A549 (cell line): ENCODE measurements around the gene B3GLCT. TPM values are rescaled to one million over a fixed set of nuclear protein-coding genes. Genes with fewer than 3 reads are reported as not detected.

ENCODE experiments used
- ATAC-seq, 2 experiments: fragments of 200-7000 bp in 1 of 2; fragments of >200 bp in 1 of 2; cut with Nextera tagmentation in 1 of 2; cut with Tn5 transposase in 1 of 2; 3 replicates each; pipeline versions ENCODE4 v1.8.0 to v1.9.1; 2018 to 2020; ENCODE audit warnings: mild to moderate bottlenecking in 1 of 2, moderate library complexity in 1 of 2
- CTCF ChIA-PET: fragments of 300-600 bp; sonication (Branson Sonifier 250); formaldehyde crosslinking; extraction: SDS; loops from one replicate; lab custom pipeline; 2021; ENCODE audit warnings: antibody characterized with exemption, inconsistent platforms; lab: Yijun Ruan, JAX
- POLR2A ChIA-PET: fragments of 350-600 bp; formaldehyde crosslinking; extraction: SDS; loops from one replicate; lab custom pipeline; 2021; ENCODE audit warnings: antibody characterized with exemption, inconsistent platforms; lab: Yijun Ruan, JAX
- DNase-seq, 2 experiments: peaks; one replicate each; pipeline versions ENCODE4 v3.0.0 to v3.0.0-alpha.2; 2011 to 2016; ENCODE audit warnings: low read depth in 1 of 2, low spot score in 1 of 2
- FAIRE-seq: peaks from 2 replicates; lab custom pipeline; 2011; peaks lifted over from hg19 to GRCh38; lab: Jason Lieb, UNC
- H3K27ac ChIP-seq, 2 experiments: fragments of >200 bp; sonication (Bioruptor Twin); formaldehyde crosslinking; 3 replicates each; pipeline ENCODE4 v1.5.1; 2016 to 2017
- H3K4me1 ChIP-seq: fragments of >200 bp; sonication (Bioruptor Twin); formaldehyde crosslinking; 3 replicates; pipeline ENCODE4 v1.6.1; 2016
- H3K4me2 ChIP-seq: fragments of >200 bp; sonication (Bioruptor Twin); formaldehyde crosslinking; 3 replicates; pipeline ENCODE4 v1.6.1; 2016
- H3K4me3 ChIP-seq: fragments of >200 bp; sonication (Bioruptor Twin); formaldehyde crosslinking; 3 replicates; pipeline ENCODE4 v1.5.1; 2016
- H3K9me3 ChIP-seq: fragments of >200 bp; sonication (Bioruptor Twin); formaldehyde crosslinking; 3 replicates; pipeline ENCODE4 v1.6.1; 2016
- BHLHE40 ChIP-seq: IDR thresholded peaks from 2 replicates; pipeline ENCODE4 v1.6.1; 2012; ENCODE audit warnings: low read depth, low read length, inconsistent platforms
- CBX2 ChIP-seq: fragments of 200-600 bp; sonication (generic); IDR thresholded peaks from 2 replicates; pipeline ENCODE4 v1.6.1; 2016; ENCODE audit warnings: low read depth, mild to moderate bottlenecking, borderline replicate concordance
- CBX8 ChIP-seq: fragments of 200-600 bp; sonication (generic); IDR thresholded peaks from 2 replicates; pipeline ENCODE4 v1.6.1; 2016
- CEBPB ChIP-seq, 2 experiments: fragments of >200 bp in 1 of 2; sonication (Bioruptor Twin) in 1 of 2; formaldehyde crosslinking in 1 of 2; IDR thresholded peaks; 2 replicates each; pipeline ENCODE4 v1.6.1; 2012 to 2016
- EHMT2 ChIP-seq: fragments of 200-600 bp; sonication (generic); IDR thresholded peaks from 2 replicates; pipeline ENCODE4 v1.6.1; 2016; ENCODE audit warnings: antibody characterized with exemption, low read depth, mild to moderate bottlenecking, moderate library complexity
- ESRRA ChIP-seq: fragments of 150-350 bp; IDR thresholded peaks from 2 replicates; pipeline ENCODE4 v1.6.1; 2014; ENCODE audit warnings: mild to moderate bottlenecking, low read length, borderline replicate concordance
- FOSB ChIP-seq: fragments of 250-450 bp; sonication (Bioruptor Pico); IDR thresholded peaks from 2 replicates; pipeline ENCODE4 v1.5.0; 2020; ENCODE audit warnings: mild to moderate bottlenecking, moderate library complexity
- HDAC2 ChIP-seq: fragments of 200-600 bp; sonication (generic); IDR thresholded peaks from 2 replicates; pipeline ENCODE4 v1.6.1; 2016
- HOXA7 ChIP-seq: fragments of 250-450 bp; sonication (Bioruptor Pico); IDR thresholded peaks from 2 replicates; pipeline ENCODE4 v1.5.0; 2020; ENCODE audit warnings: mild to moderate bottlenecking, moderate library complexity
- HOXB13 ChIP-seq: fragments of 250-450 bp; sonication (Bioruptor Pico); IDR thresholded peaks from 2 replicates; pipeline ENCODE4 v1.5.0; 2020; ENCODE audit warnings: low read depth, mild to moderate bottlenecking, moderate library complexity
- JUN ChIP-seq, 2 experiments: fragments of >200 bp; sonication (Bioruptor Twin); formaldehyde crosslinking; IDR thresholded peaks; 2 replicates in 1 of 2; 3 replicates in 1 of 2; pipeline ENCODE4 v1.6.1; 2016 to 2017
- MAZ ChIP-seq: fragments of 150-350 bp; IDR thresholded peaks from 2 replicates; pipeline ENCODE4 v1.6.1; 2014; ENCODE audit warnings: antibody characterized with exemption, low read depth, low read length, borderline replicate concordance
- MYC ChIP-seq: IDR thresholded peaks from 2 replicates; pipeline ENCODE4 v1.6.1; 2012; ENCODE audit warnings: mild to moderate bottlenecking, inconsistent platforms, low read length, improper control_type of control experiment, borderline replicate concordance
- POLR2A ChIP-seq: IDR thresholded peaks from 2 replicates; pipeline ENCODE4 v1.6.1; 2012; ENCODE audit warnings: mild to moderate bottlenecking, low read length
- RAD21 ChIP-seq, 2 experiments: fragments of >200 bp in 1 of 2; sonication (Bioruptor Twin) in 1 of 2; formaldehyde crosslinking in 1 of 2; IDR thresholded peaks in 1 of 2; conservative IDR thresholded peaks in 1 of 2; 2 replicates in 1 of 2; 3 replicates in 1 of 2; pipeline ENCODE4 v1.6.1; 2012 to 2018; ENCODE audit warnings: inconsistent platforms in 1 of 2
- RFX5 ChIP-seq: fragments of 450-650 bp; IDR thresholded peaks from 2 replicates; pipeline ENCODE4 v1.7.1; 2014; ENCODE audit warnings: antibody characterized with exemption, mild to moderate bottlenecking, moderate library complexity
- SMC3 ChIP-seq: fragments of >200 bp; sonication (Bioruptor Twin); formaldehyde crosslinking; IDR thresholded peaks from 3 replicates; pipeline ENCODE4 v1.6.1; 2018; ENCODE audit warnings: inconsistent platforms
- TP53 ChIP-seq: fragments of 250-450 bp; sonication (Bioruptor Pico); IDR thresholded peaks from 2 replicates; pipeline ENCODE4 v1.5.0; 2021; ENCODE audit warnings: mild to moderate bottlenecking, moderate library complexity
- WGBS: methylation state at CpG from one replicate; pipeline ENCODE4 v1.1.6; 2017; ENCODE audit errors: missing lambda C conversion rate; 5-methylcytosine and 5-hydroxymethylcytosine counted together
- polyA minus RNA-seq: library from RNA; depleted of rRNA, polyadenylated mRNA; stranded (reverse); fragments of >200 nt; gene quantifications from 2 replicates; pipeline ENCODE4 v1.2.3, GENCODE V29; 2011; rRNA and poly(A)+ RNA removed
- polyA plus RNA-seq, 4 experiments: library from polyadenylated mRNA; depleted of rRNA in 3 of 4; stranded (reverse); fragments of >200 nt; fragmentation: RNase III in 1 of 4; extraction: RNeasy Plus Mini Kit Qiagen cat#74134 plus additional on column Dnase treatment in 1 of 4; gene quantifications; 2 replicates in 3 of 4; 3 replicates in 1 of 4; pipeline ENCODE4 v1.2.3, GENCODE V29; 2011 to 2017
- TF ChIP-seq, protein P1 (sequence below): IDR thresholded peaks from 2 replicates; pipeline ENCODE4 v1.6.1; 2012
- TF ChIP-seq, protein P2 (sequence below): fragments of >200 bp; sonication (Bioruptor Twin); formaldehyde crosslinking; IDR thresholded peaks from 3 replicates; pipeline ENCODE4 v1.5.1; 2016
- TF ChIP-seq, protein P3 (sequence below): fragments of 200-600 bp; sonication (generic); IDR thresholded peaks from 2 replicates; pipeline ENCODE4 v1.6.1; 2016; ENCODE audit warnings: antibody characterized with exemption, mild to moderate bottlenecking, moderate library complexity

B3GLCT gene
- 4.5 and 5.5 TPM in 2 replicates for polyA plus RNA-seq (2011; rRNA removed)
- polyA plus RNA-seq (2012; cell fraction: cytosol; rRNA removed): 1.5 and 2.0 TPM in 2 replicates
- polyA plus RNA-seq (2012; cell fraction: nucleus; rRNA removed): 1.0 and 1.8 TPM in 2 replicates
- 5.8 to 6.6 TPM (median 6.4 TPM) in 3 replicates for polyA plus RNA-seq (2017; fragmentation: RNase III; extraction: RNeasy Plus Mini Kit Qiagen cat#74134 plus additional on column Dnase treatment)
- polyA minus RNA-seq: 4.5 and 4.7 TPM in 2 replicates

DNA sequence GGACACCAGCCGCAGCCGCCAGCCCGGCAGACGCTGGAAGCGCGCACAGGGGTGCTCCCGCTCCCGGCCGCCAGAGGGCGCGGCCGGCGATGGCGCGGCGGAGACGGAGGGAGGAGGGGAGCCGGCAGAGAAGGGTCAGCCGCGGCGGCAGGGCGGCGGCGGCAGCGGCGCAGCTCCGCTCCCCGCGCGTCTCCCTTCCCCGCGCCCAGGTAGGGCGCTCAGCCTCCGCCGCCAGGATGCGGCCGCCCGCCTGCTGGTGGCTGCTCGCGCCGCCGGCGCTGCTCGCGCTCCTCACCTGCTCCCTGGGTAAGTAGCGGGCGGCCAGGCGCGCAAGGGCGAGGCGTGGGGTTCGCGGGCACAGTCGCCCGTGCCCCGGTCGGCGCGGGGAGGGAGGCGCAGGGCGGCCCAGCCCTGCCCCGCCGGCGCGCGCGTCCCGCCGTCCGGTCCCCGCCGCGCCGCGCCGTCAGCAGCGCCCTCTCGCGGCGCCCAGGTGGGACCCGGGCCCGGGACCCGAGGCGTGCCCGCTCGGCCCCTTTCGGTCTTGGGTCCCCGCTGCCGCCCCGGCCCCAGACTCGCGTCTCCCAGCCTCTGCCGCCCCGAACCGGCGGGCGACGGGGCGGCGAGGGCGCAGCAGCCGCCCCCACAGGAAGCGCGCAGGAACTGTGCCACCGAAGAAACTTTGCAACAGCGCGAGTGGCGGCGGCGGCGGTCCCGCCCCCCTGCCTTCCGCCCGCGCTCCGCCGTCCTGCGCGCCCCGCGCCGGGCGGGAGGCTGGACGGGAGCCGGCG, at the start of gene B3GLCT:
B3GLCT (plus strand) TSS at position 127 of the 788 bp plus-strand sequence; CDS start at position 237, 110 bp downstream.
- 0% methylated on average over 1 of the region's 126 CpGs for WGBS
- ChIA-PET POLR2A (interaction anchor here (0.8 kb wide), 1 partner anchor 154 kb away, joined by 3 read pairs; no protein-coding TSS in a partner anchor), CTCF (interaction anchor here (0.7 to 2.8 kb wide), 23 partner anchors 8 to 535 kb away, joined by 3 to 20 read pairs (median 4); no protein-coding TSS in a partner anchor)
- Histone ChIP-seq H3K4me2 (peak within 1 kb of the TSS; percentile 91), H3K4me3 (peak within 1 kb of the TSS; percentile 71), H3K9me3 (no peaks in the 10 kb centered on the region), H3K4me1 (peaks cover 16% of the 10 kb centered on the region), H3K27ac (peak within 1 kb of the TSS; percentile 96 to 100)
- ATAC-seq: peak; percentile 91 to 94
- peak; percentile 64 to 74 for DNase-seq
- no peak for FAIRE-seq
- 0 out of 2 replicates have a peak, but pooled peaks have one; percentile 22 for TF ChIP-seq MYC
- TF ChIP-seq RFX5: no peak
- TF ChIP-seq JUN (IDR thresholded peaks at IDR 0.05): peak; percentile 47 to 50; a peak in 3 of 5 replicates
- no peak for TF ChIP-seq HDAC2
- peak in 1 of 2 experiments; percentile 28; a peak in 2 of 5 replicates for TF ChIP-seq RAD21 (conservative IDR thresholded peaks at IDR 0.05 in 1 of 2, IDR thresholded peaks at IDR 0.05 in 1 of 2)
- no peak for TF ChIP-seq CEBPB (IDR thresholded peaks at IDR 0.05)
- peak; percentile 56 for TF ChIP-seq SMC3
- peak; percentile 60; the same call in 1 of the 2 replicates for TF ChIP-seq POLR2A
- TF ChIP-seq, protein P1, sequence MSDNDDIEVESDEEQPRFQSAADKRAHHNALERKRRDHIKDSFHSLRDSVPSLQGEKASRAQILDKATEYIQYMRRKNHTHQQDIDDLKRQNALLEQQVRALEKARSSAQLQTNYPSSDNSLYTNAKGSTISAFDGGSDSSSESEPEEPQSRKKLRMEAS: 0 out of 2 replicates have a peak, but pooled peaks have one; percentile 15
- TF ChIP-seq BHLHE40: no peak
- TF ChIP-seq, protein P2, sequence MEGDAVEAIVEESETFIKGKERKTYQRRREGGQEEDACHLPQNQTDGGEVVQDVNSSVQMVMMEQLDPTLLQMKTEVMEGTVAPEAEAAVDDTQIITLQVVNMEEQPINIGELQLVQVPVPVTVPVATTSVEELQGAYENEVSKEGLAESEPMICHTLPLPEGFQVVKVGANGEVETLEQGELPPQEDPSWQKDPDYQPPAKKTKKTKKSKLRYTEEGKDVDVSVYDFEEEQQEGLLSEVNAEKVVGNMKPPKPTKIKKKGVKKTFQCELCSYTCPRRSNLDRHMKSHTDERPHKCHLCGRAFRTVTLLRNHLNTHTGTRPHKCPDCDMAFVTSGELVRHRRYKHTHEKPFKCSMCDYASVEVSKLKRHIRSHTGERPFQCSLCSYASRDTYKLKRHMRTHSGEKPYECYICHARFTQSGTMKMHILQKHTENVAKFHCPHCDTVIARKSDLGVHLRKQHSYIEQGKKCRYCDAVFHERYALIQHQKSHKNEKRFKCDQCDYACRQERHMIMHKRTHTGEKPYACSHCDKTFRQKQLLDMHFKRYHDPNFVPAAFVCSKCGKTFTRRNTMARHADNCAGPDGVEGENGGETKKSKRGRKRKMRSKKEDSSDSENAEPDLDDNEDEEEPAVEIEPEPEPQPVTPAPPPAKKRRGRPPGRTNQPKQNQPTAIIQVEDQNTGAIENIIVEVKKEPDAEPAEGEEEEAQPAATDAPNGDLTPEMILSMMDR: peak; percentile 61

DNA sequence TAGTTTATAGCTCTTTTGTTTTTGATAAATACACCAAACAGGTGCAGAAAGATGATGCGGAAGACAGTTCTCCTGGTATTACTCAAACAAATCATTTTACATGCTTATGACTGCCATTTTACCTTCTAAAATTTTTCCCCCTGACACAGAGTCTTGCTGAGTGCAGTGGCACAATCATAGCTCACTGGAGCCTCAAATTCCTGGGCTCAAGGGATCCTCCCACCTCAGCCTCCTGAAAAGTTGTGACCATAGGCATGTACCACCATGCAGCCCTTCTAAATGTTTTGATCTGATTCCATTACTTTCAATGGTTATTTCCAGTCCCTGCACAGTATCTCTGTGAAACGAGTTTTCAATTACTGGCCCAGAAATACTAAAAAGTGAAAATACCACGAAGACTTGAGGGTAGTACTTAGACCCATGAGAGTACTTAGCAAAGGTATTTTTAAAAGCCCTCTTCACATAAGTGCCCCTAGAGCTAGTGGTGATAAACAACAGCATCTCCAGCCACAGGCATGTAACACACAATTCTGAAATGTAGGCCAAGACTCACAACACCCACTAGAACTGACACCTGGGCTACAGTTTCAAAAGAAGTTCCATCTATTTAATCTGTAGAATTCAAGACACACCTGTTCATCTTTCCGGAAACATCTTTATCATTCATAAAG, 49.3 kb upstream of the B3GLCT start:
- 94% methylated on average over 4 of the region's 4 CpGs for WGBS
- no peak for DNase-seq
- Histone ChIP-seq H3K9me3 (no peaks in the 10 kb centered on the region), H3K4me1 (peaks cover 11% of the 10 kb centered on the region; the same call in 2 of the 3 replicates), H3K4me2 (no peak overlapping the region), H3K4me3 (no peak overlapping the region), H3K27ac (no peak overlapping the region)
- ChIA-PET CTCF (interaction anchor here (1.0 to 1.6 kb wide), 2 partner anchors 11 to 106 kb away, joined by 3 to 4 read pairs; partner anchors contain the start of gene HSPH1), POLR2A (no interaction called here)
- FAIRE-seq: no peak
- ATAC-seq: no peak
- TF ChIP-seq FOSB (CRISPR knock-in tag) (no peak), HOXB13 (CRISPR knock-in tag) (no peak), MAZ (no peak), CBX8 (no peak), EHMT2 (no peak), RFX5 (no peak), HOXA7 (no peak), TP53 (CRISPR knock-in tag) (no peak), ESRRA (no peak), CBX2 (no peak)
- TF ChIP-seq, protein P3, sequence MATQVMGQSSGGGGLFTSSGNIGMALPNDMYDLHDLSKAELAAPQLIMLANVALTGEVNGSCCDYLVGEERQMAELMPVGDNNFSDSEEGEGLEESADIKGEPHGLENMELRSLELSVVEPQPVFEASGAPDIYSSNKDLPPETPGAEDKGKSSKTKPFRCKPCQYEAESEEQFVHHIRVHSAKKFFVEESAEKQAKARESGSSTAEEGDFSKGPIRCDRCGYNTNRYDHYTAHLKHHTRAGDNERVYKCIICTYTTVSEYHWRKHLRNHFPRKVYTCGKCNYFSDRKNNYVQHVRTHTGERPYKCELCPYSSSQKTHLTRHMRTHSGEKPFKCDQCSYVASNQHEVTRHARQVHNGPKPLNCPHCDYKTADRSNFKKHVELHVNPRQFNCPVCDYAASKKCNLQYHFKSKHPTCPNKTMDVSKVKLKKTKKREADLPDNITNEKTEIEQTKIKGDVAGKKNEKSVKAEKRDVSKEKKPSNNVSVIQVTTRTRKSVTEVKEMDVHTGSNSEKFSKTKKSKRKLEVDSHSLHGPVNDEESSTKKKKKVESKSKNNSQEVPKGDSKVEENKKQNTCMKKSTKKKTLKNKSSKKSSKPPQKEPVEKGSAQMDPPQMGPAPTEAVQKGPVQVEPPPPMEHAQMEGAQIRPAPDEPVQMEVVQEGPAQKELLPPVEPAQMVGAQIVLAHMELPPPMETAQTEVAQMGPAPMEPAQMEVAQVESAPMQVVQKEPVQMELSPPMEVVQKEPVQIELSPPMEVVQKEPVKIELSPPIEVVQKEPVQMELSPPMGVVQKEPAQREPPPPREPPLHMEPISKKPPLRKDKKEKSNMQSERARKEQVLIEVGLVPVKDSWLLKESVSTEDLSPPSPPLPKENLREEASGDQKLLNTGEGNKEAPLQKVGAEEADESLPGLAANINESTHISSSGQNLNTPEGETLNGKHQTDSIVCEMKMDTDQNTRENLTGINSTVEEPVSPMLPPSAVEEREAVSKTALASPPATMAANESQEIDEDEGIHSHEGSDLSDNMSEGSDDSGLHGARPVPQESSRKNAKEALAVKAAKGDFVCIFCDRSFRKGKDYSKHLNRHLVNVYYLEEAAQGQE: no peak
- TF ChIP-seq, protein P2: no peak
